Activated CD8-positive, alpha-beta memory T cell treated with anti-CD3 and anti-CD28 coated beads, Interleukin-2, amount 50 U/mL, for 24 hours (primary cell): Measurements from ENCODE around the gene PPM1F.
"Not testable (repeated sequence)": the region's sequence is repeated elsewhere in the genome, so short reads cannot be mapped to it uniquely, and the experiment has no call there.

Experiments used
- DNase-seq: peaks from one replicate; pipeline ENCODE4 v3.0.0-alpha.2; 2020; ENCODE audit errors: extremely low read depth

The PPM1F gene

GRCh38 chr22:21940521-21940920 is 12.1 kb downstream of the PPM1F start:
- DNase-seq: no peak

GRCh38 chr22:21939935-21940334 is 12.7 kb downstream of the PPM1F start:
- not testable (repeated sequence) for DNase-seq

GRCh38 chr22:21939461-21939913 is 13.2 kb downstream of the PPM1F start:
- no peak for DNase-seq

GRCh38 chr22:21938906-21939305 is 13.7 kb downstream of the PPM1F start:
- DNase-seq: no peak

GRCh38 chr22:21938071-21938822 is 14.4 kb downstream of the PPM1F start:
- DNase-seq: peak; percentile 68

- no peak for DNase-seq
Measured at GRCh38 chr22:21937821-21938070, 14.9 kb downstream of the PPM1F start.

GRCh38 chr22:21937041-21937820 is 15.4 kb downstream of the PPM1F start:
- no peak for DNase-seq

GRCh38 chr22:21936151-21936775 is 16.4 kb downstream of the PPM1F start:
- DNase-seq: no peak

GRCh38 chr22:21933910-21934309 is 18.7 kb downstream of the PPM1F start:
- no peak for DNase-seq

- DNase-seq: no peak
Measured at GRCh38 chr22:21933413-21933812, 19.2 kb downstream of the PPM1F start.

GRCh38 chr22:21932347-21932746 is 20.3 kb downstream of the PPM1F start:
- no peak for DNase-seq

GRCh38 chr22:21931056-21931455 is 21.6 kb downstream of the PPM1F start:
- no peak for DNase-seq

- DNase-seq: no peak
Measured at GRCh38 chr22:21929253-21929652, 23.4 kb downstream of the PPM1F start.

GRCh38 chr22:21928048-21928447 is 24.6 kb downstream of the PPM1F start:
- no peak for DNase-seq

- no peak for DNase-seq
Measured at GRCh38 chr22:21927174-21927823, 25.3 kb downstream of the PPM1F start.

- DNase-seq: no peak
Measured at GRCh38 chr22:21926728-21927127, 25.9 kb downstream of the PPM1F start.

- DNase-seq: no peak
Measured at GRCh38 chr22:21923163-21923561, 29.5 kb downstream of the PPM1F start.

- no peak for DNase-seq
Measured at GRCh38 chr22:21922370-21923162, 30.1 kb downstream of the PPM1F start.

GRCh38 chr22:21921729-21922128 is 30.9 kb downstream of the PPM1F start:
- DNase-seq: no peak

- no peak for DNase-seq
Measured at GRCh38 chr22:21921184-21921721, 31.4 kb downstream of the PPM1F start.
